ENCODE results near the gene NPEPPS.

NPEPPS gene

GRCh38 chr17:47669081-47669480 lies 138.2 kb downstream of the NPEPPS start:
- no peak for DNase-seq

- no peak for DNase-seq
Observed at GRCh38 chr17:47670064-47670463, 139.2 kb downstream of the NPEPPS start.
